Skin of body (tissue), 2 donors: ENCODE data around the gene SUCNR1. TPM values are rescaled to one million over a fixed set of nuclear protein-coding genes. Genes with fewer than 3 reads are reported as not detected.
A peak's percentile ranks its signal among the peaks of the same experiment; 100 is the strongest.
"Not testable (repeated sequence)": the region's sequence is repeated elsewhere in the genome, so short reads cannot be mapped to it uniquely, and the experiment has no call there.

ENCODE experiments used
- DNase-seq: peaks from one replicate; lab custom pipeline; 2025; lab: John Stamatoyannopoulos, UW
- total RNA-seq: library from RNA; depleted of rRNA; stranded (reverse); fragments of >200 nt; gene quantifications from one replicate; pipeline ENCODE4 v1.2.3, GENCODE V29; 2014

The SUCNR1 gene
- 0.39 TPM for total RNA-seq

DNA sequence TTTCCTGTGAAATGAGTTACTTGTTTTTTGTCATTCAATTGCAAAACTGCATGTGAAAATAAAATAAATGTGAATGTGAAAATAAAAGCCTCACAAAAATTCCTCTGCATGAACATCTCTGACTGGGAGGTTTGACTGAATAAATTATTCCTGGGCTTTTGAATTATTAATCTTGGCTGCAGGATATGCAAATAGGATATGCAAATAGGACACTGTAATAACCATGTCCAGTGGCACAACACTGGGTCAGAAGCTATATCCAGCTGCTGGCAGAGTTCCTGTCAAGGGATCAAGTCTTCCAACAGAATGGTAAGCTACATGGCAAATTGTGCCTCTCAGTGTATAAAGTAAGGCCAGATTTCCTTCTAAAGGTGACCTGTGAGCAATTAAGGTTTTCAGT is at the start of gene SUCNR1:
SUCNR1 (plus strand) TSS at position 246 of the 400 bp plus-strand sequence. CDS start 6,250 bp downstream, outside the sequence.
- no peak for DNase-seq

DNA sequence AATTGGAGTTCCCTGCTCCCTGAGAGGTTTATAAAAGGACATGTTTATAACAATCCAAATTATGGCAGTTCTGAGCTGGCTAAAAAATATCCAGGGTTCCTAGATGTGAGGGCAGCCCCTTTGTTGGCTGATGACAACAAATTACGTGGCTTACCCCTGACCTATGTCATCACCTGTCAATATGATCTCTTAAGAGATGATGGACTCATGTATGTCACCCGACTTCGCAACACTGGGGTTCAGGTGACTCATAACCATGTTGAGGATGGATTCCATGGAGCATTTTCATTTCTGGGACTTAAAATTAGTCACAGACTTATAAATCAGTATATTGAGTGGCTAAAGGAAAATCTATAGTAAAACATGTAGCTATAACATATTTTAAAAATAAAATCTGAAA is 45.6 kb upstream of the SUCNR1 start:
- no peak for DNase-seq

DNA sequence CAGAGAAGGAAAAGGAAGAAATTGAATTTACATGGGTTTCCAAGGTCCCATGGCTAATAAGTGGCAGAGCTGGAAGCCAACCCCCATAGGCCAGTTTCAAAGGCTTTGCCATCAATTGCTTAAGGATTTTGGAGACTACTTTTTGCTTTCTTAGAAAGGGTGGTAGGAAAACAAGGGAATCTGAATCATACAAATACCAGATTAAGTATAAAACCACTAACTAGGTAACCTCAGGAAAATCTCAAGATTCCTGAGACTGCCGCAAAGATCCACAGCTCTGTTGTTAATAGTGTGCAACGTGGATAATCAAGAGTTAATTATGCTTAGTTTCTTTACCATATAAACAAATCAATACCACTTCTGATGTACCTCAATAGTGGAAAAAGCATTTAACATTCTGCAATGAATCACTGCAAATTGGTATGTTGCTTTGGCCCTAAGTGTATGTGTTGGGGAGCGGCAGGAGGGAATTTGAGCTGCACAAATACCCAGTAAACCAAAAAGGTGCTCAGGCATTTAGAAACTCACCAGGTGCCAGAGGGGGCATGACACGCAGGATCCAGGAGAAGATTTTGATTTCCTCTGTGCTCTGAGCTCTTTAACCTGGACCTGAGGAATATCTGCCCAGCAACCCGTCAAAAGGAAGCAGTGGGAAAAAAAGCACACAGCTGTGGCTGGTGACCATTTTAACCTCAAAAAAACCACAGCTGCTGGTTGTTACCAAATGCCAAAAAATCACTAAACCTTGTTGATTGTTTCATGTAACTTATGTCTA is 37.5 kb upstream of the SUCNR1 start:
- no peak for DNase-seq

GRCh38 chr3:151837057-151837456 is 36.4 kb upstream of the SUCNR1 start:
- no peak for DNase-seq

- DNase-seq = peak; percentile 72
Observed at GRCh38 chr3:151838574-151839312, 34.7 kb upstream of the SUCNR1 start.

DNA sequence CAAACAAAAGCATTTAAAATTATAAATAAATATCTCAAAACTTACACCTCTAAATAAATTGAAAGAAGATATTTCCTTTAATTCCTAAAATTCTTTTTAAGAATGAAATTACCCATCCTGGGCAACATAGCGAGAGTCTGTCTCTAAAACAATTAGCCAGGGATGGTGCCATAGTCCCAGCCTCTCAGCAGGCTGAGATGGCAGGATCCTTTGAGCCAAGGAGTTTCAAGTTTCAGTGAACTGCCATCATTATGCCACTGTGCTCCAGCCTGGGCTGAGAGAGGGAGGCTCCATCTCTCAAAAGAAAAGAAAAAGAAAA is 34.2 kb upstream of the SUCNR1 start:
- no peak for DNase-seq

- DNase-seq = no peak
Observed at GRCh38 chr3:151841801-151842200, 31.6 kb upstream of the SUCNR1 start.

DNA sequence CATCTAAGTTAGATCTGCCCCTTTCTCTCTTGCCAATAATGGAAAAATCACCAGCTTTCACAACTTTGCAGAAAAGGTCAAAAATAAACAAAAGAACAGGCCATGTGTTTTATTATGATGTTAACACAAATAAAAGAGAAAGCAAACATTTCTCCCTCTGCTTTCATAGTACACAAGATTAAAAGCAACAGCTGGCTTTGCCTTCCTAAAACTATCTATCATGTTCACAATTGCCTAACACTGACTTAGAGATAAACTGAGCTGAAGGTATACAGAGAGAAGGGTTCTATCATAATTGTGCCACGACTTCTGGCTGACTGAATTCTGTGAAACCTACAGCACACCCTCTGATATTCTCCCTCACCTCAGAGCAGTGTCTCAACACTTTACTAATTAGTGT is 30.2 kb upstream of the SUCNR1 start:
- DNase-seq = no peak

GRCh38 chr3:151845306-151845905 is 28.0 kb upstream of the SUCNR1 start:
- DNase-seq = no peak

DNA sequence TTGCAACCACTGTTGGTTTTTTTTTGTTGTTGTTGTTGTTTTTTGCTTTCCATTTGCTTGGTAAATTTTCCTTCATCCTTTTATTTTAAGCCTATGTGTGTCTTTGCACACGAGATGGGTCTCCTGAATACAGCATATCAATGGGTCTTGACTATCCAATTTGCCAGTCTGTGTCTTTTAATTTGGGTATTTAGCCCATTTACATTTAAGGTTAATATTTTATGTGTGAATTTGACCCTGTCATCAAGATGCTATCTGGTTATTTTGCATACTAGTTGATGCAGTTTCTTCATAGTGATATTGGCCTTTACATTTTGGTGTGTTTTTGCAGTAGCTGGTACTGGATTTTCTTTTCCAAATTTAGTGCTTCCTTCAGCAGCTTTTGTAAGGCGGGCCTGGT is 23.4 kb upstream of the SUCNR1 start:
- not testable (repeated sequence) for DNase-seq

GRCh38 chr3:151852074-151852811 is 21.2 kb upstream of the SUCNR1 start:
- DNase-seq = no peak

GRCh38 chr3:151856118-151856517 is 17.3 kb upstream of the SUCNR1 start:
- DNase-seq = no peak

GRCh38 chr3:151856641-151857040 is 16.8 kb upstream of the SUCNR1 start:
- no peak for DNase-seq

GRCh38 chr3:151859233-151859673 is 14.2 kb upstream of the SUCNR1 start:
- DNase-seq = peak; percentile 13

DNA sequence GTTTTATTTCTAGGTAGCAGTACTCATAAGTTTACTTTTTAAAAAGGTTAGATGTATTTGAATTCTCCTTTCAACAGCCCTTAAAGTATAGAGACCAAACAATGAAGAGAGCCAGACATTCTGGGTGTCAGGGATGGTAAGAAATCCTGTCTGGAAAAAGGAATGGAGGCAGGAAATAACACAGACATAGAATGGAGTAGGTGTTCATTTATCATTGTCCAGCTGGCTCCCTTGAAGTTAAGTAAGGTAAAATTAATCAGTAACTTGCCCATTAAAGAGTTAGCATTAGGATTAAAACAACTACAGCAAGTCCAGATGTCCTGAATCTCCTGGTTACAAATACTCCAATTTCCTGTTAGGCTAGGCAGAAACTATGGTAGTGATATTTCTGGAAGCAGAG is 13.5 kb upstream of the SUCNR1 start:
- DNase-seq = no peak

DNA sequence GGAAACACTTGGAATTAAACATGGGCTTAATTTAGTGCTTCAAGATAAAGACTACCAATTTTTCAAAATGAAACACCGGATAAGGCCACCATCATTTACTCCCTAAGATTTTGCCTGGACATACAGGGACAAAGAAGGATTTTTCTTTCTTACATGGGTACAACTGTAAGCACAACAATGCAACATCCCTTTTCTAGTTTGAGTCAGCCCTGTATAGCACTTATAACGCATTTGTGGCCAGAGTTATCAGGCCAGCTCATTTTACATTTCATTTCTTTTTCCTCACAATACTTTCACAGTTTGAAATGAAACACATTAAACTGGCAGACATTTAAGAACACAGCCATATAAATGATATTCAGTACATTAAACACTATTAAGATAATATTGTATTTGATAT is 9.8 kb upstream of the SUCNR1 start:
- DNase-seq = no peak

DNA sequence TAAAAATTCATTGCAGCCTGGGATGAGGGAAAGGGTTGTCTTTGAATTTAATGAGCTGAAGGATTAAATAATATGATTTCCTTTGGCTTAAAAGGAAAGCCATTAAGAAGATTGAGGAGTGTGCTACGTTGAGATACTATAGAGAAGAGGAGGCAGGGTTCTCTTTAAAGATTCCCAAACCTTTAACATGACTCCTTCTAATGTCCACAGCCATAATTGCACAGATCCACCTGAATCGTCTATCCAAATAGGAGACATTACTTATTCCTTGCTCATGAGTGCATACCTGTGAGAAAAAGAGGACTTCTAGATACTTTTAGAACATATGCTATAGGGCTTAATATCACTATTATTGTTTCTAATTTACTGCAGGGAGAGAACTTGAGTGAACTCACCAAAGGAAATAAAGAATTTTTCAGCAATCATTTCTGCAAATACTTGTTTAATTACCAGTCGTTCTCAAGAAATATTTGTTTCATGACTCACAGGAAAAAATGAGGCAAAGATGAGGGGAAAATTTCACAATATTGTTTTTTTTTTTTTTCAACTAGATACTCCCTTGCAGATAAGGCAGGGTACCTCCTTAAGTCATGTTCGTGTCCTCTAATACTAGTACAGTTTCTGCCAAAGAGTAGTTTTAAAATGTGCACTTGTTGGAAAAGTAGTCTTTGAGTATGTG is 8.9 kb upstream of the SUCNR1 start:
- DNase-seq = no peak

GRCh38 chr3:151866711-151867410 is 6.6 kb upstream of the SUCNR1 start:
- DNase-seq = no peak

DNA sequence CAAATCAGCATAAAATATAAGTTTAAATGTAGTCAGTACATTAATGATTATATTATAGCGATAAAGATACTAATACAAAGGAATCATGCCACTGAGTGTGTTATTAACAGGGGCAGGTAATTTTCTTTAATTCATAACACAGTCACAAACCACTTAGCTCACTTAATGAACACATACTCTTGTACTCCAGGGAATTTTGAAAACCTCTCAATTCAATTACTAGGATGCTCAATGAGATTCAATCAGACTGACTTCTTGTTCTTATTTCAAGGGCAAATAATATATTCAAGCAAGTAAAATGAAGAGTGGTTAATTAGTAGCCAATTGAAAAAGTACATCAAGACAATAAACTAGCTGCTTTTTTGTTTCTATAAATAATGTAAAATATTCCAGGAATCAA is 5.8 kb upstream of the SUCNR1 start:
- no peak for DNase-seq

- no peak for DNase-seq
Observed at GRCh38 chr3:151869181-151869580, 4.3 kb upstream of the SUCNR1 start.
